ENCODE results near the gene AFG1L.

- TF ChIP-seq CTCF (conservative IDR thresholded peaks at IDR 0.05): no peak
- no peak for TF ChIP-seq ZFX (IDR thresholded peaks at IDR 0.05)
These were observed 208.0 kb downstream of the AFG1L start for GRCh38 chr6:108502832-108503231.

All from C4-2B (cell line).